Choroid plexus epithelial cell (primary cell): ENCODE data around the gene PIK3R5.

Experiments used
- DNase-seq: peaks from one replicate; pipeline ENCODE4 v3.0.0-alpha.2; 2010; ENCODE audit warnings: low read depth
- H3K4me3 ChIP-seq: 2 replicates; pipeline ENCODE4 v1.5.1; 2011; ENCODE audit warnings: low read depth, mild to moderate bottlenecking, control low read depth, low read length, moderate library complexity
- TF ChIP-seq, protein P1 (sequence below): conservative IDR thresholded peaks from 2 replicates; pipeline ENCODE4 v1.5.1; 2011; ENCODE audit warnings: low read depth, mild to moderate bottlenecking, control low read depth, inconsistent platforms, low read length, moderate library complexity

The PIK3R5 gene

GRCh38 chr17:8881606-8882005 lies 83.9 kb downstream of the PIK3R5 start:
- TF ChIP-seq, protein P1, sequence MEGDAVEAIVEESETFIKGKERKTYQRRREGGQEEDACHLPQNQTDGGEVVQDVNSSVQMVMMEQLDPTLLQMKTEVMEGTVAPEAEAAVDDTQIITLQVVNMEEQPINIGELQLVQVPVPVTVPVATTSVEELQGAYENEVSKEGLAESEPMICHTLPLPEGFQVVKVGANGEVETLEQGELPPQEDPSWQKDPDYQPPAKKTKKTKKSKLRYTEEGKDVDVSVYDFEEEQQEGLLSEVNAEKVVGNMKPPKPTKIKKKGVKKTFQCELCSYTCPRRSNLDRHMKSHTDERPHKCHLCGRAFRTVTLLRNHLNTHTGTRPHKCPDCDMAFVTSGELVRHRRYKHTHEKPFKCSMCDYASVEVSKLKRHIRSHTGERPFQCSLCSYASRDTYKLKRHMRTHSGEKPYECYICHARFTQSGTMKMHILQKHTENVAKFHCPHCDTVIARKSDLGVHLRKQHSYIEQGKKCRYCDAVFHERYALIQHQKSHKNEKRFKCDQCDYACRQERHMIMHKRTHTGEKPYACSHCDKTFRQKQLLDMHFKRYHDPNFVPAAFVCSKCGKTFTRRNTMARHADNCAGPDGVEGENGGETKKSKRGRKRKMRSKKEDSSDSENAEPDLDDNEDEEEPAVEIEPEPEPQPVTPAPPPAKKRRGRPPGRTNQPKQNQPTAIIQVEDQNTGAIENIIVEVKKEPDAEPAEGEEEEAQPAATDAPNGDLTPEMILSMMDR, result no peak
- DNase-seq, result no peak
- no peak overlapping the region for H3K4me3 ChIP-seq

DNA sequence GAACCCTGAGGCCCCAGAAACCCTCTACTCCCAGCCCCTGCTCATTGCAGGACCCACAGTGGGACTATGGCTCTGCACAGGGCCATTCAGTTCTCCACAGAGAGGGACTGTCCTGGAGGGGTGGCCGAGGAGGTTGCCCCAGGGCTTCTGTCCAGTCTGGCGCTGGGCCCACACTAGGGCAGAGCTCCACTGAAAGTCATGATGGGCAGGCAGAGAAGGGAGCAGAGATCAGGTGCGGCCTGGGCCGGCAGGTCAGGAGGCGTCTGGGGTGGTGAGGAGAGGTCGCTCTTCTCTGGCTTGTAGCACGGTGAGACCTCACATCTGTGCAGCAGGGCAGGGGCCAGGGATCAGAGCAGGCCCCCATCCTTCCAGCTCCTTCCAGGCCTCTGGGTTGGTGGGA lies 85.0 kb downstream of the PIK3R5 start:
- no peak overlapping the region for H3K4me3 ChIP-seq
- TF ChIP-seq, protein P1, result no peak
- DNase-seq, result no peak

- no peak overlapping the region for H3K4me3 ChIP-seq
- TF ChIP-seq, protein P1, result no peak
- no peak for DNase-seq
Measured at GRCh38 chr17:8879410-8879809, 86.1 kb downstream of the PIK3R5 start.

- DNase-seq, result no peak
- no peak overlapping the region for H3K4me3 ChIP-seq
- TF ChIP-seq, protein P1, result no peak
Measured at GRCh38 chr17:8877984-8878383, 87.5 kb downstream of the PIK3R5 start.

GRCh38 chr17:8875957-8876356 lies 89.5 kb downstream of the PIK3R5 start:
- peak; percentile 5 for DNase-seq
- TF ChIP-seq, protein P1, result no peak
- no peak overlapping the region for H3K4me3 ChIP-seq

- H3K4me3 ChIP-seq, result no peak overlapping the region
- DNase-seq, result no peak
- TF ChIP-seq, protein P1, result no peak
Measured at GRCh38 chr17:8875436-8875835, 90.1 kb downstream of the PIK3R5 start.

- TF ChIP-seq, protein P1, result no peak
- H3K4me3 ChIP-seq, result no peak overlapping the region
- DNase-seq, result no peak
Measured at GRCh38 chr17:8873801-8874715, 91.4 kb downstream of the PIK3R5 start.
